NCI-H82 treated with DMSO at 0.1 percent for 48 hours (cell line): ENCODE results near the gene EIF3M.
A peak's percentile ranks its signal among the peaks of the same experiment; 100 is the strongest.

Source experiments
- DNase-seq: peaks from one replicate; lab custom pipeline; 2025; ENCODE audit not compliant: unreplicated experiment; lab: John Stamatoyannopoulos, UW

The EIF3M gene

GRCh38 chr11:32583459-32584271 lies at the start of gene EIF3M:
TSS of gene EIF3M (plus strand) at chr11:32583831. CDS start at chr11:32583888, 57 bp downstream.
- DNase-seq, result peak; percentile 74

GRCh38 chr11:32538804-32539203 lies 44.8 kb upstream of the EIF3M start:
- DNase-seq, result no peak

- DNase-seq, result no peak
Measured at GRCh38 chr11:32549611-32550187, 33.9 kb upstream of the EIF3M start.

GRCh38 chr11:32550207-32550606 lies 33.4 kb upstream of the EIF3M start:
- DNase-seq, result no peak

GRCh38 chr11:32555091-32555490 lies 28.5 kb upstream of the EIF3M start:
- DNase-seq, result no peak

- DNase-seq, result no peak
Measured at GRCh38 chr11:32555895-32556294, 27.7 kb upstream of the EIF3M start.

- DNase-seq, result no peak
Measured at GRCh38 chr11:32561835-32562234, 21.8 kb upstream of the EIF3M start.

GRCh38 chr11:32562839-32563599 lies 20.6 kb upstream of the EIF3M start:
- no peak for DNase-seq

GRCh38 chr11:32563600-32563959 lies 20.1 kb upstream of the EIF3M start:
- DNase-seq, result no peak

GRCh38 chr11:32566517-32566916 lies 17.1 kb upstream of the EIF3M start:
- no peak for DNase-seq

- no peak for DNase-seq
Measured at GRCh38 chr11:32567154-32567553, 16.5 kb upstream of the EIF3M start.

GRCh38 chr11:32569313-32569881 lies 14.2 kb upstream of the EIF3M start:
- DNase-seq, result no peak

GRCh38 chr11:32571039-32571438 lies 12.6 kb upstream of the EIF3M start:
- DNase-seq, result no peak

- DNase-seq, result no peak
Measured at GRCh38 chr11:32573228-32573627, 10.4 kb upstream of the EIF3M start.

GRCh38 chr11:32574421-32574820 lies 9.2 kb upstream of the EIF3M start:
- no peak for DNase-seq

- no peak for DNase-seq
Measured at GRCh38 chr11:32575070-32575469, 8.6 kb upstream of the EIF3M start.

- no peak for DNase-seq
Measured at GRCh38 chr11:32576456-32576855, 7.2 kb upstream of the EIF3M start.

- DNase-seq, result no peak
Measured at GRCh38 chr11:32580967-32581366, 2.7 kb upstream of the EIF3M start.

GRCh38 chr11:32581556-32581955 lies 2.1 kb upstream of the EIF3M start:
- DNase-seq, result no peak

GRCh38 chr11:32584921-32585320 lies 1.3 kb downstream of the EIF3M start:
- no peak for DNase-seq

GRCh38 chr11:32586576-32587190 lies 3.1 kb downstream of the EIF3M start:
- no peak for DNase-seq
